Measurements from ENCODE around the gene KLHDC10.
"Not testable (repeated sequence)": the region's sequence is repeated elsewhere in the genome, so short reads cannot be mapped to it uniquely, and the experiment has no call there.

The KLHDC10 gene, protein sequence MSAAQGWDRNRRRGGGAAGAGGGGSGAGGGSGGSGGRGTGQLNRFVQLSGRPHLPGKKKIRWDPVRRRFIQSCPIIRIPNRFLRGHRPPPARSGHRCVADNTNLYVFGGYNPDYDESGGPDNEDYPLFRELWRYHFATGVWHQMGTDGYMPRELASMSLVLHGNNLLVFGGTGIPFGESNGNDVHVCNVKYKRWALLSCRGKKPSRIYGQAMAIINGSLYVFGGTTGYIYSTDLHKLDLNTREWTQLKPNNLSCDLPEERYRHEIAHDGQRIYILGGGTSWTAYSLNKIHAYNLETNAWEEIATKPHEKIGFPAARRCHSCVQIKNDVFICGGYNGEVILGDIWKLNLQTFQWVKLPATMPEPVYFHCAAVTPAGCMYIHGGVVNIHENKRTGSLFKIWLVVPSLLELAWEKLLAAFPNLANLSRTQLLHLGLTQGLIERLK

DNA sequence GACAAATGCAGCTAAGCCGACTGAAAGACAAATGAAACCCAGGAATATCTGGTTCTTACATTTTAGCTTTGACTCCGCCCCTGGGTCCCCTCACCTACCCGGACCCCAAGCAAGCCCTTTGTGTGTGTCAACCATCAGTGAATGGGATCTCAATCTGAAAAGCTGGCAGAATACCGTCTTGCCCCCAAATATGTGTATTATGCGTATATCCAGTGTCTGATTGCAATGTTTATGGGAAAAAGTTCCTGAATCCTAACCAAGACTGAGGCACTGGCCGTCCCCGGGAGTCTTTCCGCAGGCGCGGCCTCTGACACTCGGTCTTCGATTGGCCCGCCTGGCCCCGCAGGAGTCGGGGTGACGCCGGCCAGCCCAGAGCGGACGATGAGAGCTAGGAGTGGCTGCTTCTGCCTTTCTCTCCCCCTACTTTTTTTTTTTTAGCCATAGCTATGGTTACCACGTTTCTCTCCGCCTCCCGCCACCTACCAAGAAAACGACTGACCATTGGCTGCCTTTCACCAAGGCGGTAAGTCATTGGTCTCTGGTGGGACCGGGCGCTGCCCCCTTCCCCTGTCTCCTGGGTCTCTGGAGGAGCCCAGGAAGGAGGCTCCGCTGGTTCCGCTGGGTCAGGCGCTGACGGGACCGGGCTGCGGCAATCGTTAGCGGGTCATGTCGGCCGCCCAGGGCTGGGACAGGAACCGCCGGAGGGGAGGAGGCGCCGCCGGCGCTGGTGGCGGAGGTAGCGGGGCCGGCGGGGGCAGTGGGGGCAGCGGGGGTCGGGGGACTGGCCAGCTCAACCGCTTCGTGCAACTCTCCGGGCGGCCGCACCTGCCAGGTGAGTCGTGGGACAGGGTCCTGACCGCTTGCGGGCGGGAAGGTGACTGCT lies at the start of gene KLHDC10:
Gene KLHDC10, plus strand, starts transcription at position 557 of the 883 bp plus-strand sequence. Its CDS starts 110 bp downstream, at position 667.
- DNase-seq, result peak; percentile 99

DNA sequence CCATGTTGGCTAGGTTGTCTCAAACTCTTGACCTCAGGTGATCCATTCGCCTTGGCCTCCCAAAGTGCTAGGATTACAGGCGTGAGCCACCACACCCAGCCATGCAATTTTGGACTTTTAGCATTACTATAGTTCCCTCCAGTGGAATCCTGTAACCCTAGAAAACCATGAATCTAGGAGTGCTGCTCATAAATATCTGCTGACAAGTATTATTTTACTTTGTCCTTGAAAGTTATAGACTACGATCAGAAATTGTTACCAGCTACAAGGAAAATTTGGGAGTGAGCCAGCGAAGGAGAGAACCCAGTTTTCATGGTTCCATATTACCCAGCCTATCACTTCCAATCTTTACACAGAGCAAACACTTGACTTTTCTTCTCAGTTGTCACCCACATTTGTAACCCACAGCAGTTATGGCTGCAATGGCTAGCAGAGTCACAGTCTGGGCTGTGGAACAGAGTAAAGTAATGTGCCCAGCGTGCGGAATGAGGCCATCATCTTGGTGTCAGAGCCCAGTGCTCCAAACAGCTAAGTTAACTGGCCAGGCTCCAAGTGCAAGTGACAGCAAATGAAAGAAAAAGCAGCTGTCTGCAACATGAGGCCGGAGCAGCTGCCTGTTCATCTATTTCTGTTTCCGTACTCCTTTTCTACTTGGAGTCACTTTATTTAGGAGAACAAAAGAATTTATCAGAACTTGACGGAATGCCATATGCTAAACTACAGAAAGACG lies 49.1 kb upstream of the KLHDC10 start:
- no peak for DNase-seq

DNA sequence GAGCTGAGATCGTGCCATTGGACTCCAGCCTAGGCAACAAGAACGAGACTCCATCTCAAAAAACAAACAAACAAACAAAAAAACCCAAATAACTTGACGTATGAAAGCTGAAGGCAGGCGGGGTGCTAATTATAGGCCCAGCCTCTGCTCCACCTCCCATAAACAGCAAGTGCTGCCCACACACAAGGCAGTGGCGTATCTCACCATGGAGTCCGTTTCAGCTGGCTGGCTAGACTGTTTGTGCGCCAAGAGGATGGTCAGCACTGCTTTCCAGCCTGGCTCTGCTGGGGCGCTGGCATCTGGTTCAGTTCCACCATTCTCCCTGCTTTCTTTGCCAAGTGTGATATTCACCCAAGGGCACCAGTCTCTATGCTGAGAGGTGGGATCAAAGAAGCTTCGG lies 48.2 kb upstream of the KLHDC10 start:
- DNase-seq, result no peak

DNA sequence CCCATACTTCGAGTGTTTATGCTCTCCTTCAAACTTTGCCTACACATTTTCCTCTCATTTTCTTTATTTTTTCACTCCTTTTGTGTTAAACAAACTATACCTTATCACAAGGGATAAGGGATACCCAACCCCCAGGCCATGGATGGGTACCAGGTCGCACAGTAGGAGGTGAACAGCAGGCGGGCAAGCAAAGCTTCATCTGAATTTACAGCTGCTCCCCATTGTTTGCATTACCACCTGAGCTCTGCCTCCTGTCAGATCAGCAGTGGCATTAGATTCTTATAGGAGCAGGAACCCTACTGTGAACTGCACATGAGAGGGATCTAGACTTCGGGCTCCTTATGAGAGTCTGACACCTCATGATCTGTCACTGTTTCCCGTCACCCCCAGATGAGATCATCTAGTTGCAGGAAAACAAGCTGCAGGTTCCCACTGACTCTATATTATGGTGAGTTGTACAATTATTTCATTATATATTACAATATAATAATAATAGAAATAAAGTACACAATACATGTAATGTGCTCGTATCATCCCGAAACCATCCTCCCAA lies 47.6 kb upstream of the KLHDC10 start:
- DNase-seq, result no peak

DNA sequence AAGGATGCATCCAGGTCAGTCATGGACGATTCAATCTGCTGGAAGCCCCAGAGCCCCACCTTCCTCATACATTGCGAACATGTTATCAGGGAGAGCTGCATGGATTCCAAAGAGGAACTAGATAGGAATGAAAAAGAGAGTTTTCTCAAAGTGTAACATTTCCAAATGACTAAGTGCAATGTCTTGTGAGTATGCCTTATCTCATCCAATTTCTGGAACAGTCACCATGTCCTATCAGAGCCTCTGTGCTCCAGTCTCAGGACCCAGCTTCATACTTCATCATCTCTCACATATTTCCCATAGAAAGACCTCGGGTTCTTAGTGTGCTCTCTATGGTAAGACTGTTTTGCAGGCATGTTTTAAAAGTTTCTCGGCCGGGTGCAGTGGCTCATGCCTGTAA lies 45.9 kb upstream of the KLHDC10 start:
- no peak for DNase-seq

DNA sequence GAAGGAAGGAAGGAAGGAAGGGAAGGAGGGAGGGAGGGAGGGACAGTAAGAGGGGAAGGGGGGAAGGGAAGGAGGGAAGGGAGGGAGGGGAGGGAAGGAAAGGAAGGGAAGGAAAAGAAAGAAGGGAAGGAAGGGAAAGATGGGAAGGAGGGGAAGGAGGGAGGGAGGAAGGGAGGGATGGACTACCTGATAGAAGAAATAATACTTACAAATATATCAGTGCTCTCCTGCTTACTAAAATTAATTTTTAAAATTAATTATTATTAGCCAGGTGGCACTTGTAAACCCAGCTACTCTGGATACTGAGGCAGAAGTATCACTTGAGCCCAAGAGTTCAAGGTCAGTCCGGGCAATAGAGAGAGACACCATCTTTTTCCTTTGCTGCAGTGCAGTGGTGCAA lies 37.6 kb upstream of the KLHDC10 start:
- no peak for DNase-seq

DNA sequence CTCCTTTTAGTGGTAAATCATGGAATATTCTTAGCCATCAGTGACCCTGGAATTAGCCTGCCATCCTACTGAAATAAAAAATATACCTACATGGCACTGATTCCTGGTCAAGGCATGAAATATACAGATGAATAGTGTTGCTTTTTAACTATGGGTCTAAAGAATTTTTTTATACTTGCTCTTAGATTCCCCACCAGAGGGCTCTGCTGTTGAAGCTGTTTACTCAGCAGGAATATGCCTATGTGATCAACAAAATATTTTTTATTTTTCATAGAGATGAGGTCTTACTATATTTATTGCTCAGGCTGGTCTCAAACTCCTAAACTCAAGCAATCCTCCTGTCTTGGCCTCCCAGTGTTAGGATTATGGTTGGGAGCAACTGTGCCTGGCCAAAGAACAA lies 32.6 kb upstream of the KLHDC10 start:
- DNase-seq, result no peak

DNA sequence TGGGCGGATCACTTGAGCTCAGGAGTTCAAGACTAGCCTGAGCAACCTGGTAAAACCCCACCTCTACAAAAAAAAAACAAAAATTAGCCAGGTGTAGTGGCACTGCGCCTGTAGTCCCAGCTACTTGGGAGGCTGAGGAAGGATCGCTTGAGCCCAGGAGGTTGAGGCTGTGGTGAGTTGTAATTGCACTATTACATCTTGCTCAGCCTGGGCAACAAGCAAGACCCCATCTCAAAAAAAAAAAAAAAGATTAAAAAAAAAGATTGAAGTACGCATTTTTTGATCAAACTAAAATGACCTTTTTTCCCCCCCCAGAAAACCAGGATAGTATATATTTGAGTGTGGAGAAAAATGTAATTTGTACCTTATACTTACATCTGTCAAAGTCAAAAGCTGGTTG lies 29.8 kb upstream of the KLHDC10 start:
- DNase-seq, result no peak

DNA sequence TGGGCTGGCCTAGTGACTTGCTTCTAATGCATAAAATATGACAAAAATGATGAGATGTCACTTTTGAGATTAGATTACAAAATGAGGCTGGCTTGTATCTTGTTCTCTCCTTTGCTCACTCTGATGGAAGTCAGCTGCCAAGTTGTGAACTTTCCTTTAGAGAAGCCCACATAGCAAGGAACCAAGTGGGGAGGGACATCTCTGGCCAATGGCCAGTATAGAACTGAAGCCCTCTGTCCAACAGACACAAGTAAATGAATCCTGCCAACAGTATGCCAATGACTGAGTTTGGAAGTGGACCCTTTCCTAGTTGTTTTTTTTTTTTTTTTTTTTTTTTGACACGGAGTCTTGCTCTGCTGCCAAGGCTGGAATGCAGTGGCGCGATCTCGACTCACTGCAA lies 22.5 kb upstream of the KLHDC10 start:
- no peak for DNase-seq

DNA sequence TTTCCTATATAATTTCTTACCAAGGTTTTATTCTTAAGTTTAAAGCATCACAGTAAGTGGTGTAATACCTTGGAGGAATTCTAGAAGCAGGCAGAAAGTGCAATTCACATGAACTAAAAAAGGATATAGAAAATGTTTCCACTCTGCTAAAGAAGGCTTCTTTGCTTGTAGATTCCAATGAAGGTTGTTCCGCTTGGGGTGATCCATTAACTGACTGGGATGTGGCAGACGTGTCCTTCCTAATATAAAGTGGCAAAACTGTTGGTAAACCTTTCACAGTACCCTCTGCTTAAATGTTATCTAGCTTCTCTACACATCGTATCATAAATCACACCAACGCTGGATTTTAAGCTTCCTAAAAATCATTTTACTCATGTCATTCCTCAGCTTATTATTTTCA lies 21.4 kb upstream of the KLHDC10 start:
- no peak for DNase-seq

DNA sequence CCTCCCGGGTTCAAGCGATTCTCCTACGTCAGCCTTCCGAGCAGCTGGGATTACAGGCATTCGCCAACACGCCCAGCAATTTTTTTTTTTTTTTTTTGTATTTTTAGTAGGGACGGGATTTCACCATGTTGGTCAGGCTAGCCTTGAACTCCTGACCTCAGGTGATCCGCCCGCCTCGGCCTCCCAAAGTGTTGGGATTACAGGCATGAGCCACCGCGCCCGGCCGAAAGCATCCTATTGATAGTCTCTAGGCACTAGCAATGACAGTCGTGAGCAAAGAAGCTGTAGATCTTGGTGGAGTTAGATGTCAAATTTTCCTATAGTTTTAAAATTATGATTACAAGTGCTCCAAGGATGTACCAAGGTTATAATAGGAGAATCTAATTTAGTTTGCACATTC lies 18.1 kb upstream of the KLHDC10 start:
- not testable (repeated sequence) for DNase-seq

DNA sequence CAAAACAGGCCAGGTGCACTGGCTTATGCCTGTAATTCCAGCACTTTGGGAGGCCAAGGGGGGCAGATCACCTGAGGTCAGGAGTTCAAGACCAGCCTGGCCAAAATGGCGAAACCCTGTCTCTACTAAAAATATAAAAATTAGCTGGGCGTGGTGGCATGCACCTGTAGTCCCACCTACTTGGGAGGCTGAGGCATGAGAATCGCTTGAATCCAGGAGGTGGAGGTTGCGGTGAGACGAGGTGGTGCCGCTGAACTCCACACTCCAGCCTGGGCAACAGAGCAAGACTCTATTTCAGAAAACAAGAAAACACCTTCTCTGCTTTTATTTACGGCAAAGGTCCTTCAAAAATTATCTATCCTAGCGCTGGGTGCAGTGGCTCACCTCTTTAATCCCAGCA lies 15.1 kb upstream of the KLHDC10 start:
- DNase-seq, result not testable (repeated sequence)

DNA sequence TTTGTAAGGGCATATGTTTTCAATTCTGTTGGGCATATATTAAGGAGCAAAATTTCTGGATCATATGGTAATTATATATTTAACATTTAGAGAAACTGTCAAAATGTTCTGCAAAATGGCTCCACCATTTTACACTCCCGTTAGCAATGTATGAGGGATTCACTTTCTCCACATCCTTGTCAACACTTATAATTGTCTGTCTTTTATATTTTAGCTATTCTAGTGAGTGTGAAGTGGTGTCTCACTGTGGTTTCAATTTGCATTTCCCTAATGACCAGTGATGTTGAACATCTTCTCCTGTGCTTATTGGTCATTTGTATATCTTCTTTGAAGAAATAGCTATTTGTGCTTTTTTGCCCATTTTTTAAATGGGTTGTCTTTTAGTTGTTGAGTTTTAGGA lies 8.1 kb upstream of the KLHDC10 start:
- DNase-seq, result no peak

DNA sequence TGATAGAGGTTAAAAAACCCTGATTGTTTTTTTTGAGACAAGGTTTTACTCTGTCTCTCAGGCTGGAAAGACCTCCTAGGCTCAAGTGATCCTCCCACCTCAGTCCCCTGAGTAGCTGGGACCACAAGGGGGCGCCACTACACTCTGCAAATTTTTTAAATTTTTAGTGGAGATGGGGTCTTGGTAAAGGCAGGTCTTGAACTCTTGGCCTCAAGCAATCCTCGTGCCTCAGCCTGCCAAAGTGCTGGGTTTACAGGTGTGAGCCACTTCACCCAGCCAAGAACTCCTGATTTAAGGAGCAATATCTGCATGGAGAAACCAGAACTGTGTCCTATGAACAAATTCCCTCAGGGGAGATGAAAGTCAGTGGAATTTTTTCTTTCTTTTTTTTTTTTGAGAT lies 7.3 kb upstream of the KLHDC10 start:
- DNase-seq, result peak; percentile 37

DNA sequence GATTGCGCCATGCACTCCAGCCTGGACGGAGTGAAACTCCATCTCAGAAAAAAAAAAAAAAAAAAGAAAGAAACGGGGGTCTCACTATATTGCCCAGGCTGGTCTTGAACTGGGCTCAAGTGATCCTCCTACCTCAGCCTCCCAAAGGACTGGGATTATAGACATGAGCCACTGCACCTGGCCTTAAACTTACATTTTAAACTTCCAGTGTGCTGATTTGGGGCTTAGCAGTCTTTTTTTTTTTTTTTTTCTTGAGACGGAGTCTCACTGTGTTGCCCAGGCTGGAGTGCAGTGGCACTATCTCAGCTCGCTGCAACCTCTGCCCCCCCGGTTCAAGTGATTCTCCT lies 5.8 kb upstream of the KLHDC10 start:
- not testable (repeated sequence) for DNase-seq

DNA sequence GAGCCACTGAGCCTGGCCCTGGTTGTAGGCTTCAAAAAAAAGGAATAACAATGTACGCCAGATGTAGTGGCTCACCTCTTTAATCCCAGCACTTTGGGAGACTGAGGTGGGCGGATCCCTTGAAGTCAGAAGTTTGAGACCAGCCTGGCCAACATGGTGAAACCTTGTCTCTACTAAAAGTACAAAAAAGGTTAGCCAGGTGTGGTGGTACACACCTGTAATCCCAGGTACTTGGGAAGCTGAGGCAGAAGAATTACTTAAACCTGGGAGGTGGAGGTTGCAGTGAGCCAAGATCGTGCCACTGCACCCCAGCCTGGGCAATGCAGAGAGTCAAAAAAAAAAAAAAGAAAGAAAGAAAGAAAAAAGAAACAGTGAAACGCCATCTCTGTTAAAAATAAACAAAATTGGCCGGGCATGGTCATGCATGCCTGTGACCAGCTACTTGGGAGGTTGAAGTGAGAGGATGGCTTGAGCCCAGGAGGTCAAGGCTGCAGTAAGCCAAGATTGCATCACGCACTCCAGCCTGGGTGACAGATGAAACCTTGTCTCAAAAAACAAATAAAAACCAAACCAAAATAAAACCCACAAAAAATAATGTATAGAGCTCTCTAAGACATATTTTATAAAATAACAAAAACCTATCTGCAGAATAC lies 4.7 kb upstream of the KLHDC10 start:
- no peak for DNase-seq

DNA sequence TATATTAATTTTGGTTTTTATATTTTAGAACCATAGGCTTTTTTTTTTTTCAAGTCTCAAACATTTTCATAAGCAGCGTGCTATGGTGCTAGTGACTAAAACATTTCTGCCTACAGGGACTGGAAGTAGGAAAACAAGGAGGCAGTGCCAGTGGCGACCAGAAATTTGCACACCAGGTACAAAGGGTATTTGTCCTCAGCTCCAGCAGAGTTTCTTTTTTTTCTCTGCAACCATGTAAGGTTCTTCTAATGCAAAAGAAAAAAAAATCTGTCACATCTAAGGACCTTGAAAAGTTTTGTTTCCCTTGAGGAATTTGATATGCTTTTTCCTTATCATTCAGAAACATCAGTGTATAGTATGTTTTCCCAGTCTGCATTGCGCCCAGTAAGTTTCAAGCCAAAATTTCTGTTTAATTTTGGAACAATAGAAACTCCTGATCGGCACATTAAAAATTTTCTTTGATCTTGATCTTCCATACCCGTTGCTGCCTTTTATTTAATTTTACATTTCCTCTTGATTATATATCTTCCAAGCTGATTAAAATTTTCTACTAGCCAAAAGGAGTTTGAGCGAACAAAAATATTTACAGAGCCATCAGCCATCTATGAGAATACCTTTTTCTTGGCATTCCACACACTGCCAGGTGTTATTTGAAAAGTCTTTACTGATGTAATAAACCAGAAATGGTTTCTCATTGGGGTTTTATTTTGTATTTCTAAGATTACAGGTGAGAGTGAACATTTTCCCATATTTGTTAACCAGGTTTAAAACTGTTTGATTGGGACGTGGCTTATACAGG lies 956 bp upstream of the KLHDC10 start:
- DNase-seq, result no peak

DNA sequence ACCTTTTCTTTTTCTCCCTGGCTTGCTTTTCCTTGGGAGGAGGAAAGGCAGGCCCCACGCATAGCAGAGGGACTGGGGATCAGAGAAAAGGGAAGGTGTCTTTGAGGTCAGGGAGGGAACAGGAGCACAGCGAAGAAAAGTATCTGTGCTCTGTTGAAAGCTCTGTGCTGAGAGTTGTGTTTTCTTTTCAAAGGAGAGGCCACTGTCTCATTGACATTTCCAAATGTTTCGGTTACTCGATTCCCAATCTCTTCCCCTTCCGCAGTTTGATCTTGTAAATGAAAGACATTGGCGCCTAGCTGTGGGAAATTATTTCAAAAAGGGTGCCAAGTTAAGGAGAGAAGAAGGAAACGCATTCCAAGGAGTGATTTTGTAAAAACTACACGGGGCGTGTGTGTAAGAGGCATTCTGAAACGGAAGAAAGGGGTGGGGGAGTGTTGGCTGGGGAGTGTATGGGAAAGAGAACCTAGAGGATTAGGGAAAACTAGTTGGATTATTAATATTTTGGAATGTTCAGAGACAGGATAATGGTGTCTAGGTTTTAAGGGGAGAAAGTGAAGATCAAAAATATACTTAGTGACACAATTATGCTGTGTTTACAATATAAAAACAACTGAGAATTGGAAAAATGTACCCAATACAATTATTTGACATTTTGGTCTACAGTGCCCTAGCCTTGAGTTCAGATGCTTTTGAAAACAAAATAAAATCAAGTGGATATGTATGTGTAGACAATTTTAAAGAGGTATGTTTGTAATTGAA lies 708 bp downstream of the KLHDC10 start:
- no peak for DNase-seq

DNA sequence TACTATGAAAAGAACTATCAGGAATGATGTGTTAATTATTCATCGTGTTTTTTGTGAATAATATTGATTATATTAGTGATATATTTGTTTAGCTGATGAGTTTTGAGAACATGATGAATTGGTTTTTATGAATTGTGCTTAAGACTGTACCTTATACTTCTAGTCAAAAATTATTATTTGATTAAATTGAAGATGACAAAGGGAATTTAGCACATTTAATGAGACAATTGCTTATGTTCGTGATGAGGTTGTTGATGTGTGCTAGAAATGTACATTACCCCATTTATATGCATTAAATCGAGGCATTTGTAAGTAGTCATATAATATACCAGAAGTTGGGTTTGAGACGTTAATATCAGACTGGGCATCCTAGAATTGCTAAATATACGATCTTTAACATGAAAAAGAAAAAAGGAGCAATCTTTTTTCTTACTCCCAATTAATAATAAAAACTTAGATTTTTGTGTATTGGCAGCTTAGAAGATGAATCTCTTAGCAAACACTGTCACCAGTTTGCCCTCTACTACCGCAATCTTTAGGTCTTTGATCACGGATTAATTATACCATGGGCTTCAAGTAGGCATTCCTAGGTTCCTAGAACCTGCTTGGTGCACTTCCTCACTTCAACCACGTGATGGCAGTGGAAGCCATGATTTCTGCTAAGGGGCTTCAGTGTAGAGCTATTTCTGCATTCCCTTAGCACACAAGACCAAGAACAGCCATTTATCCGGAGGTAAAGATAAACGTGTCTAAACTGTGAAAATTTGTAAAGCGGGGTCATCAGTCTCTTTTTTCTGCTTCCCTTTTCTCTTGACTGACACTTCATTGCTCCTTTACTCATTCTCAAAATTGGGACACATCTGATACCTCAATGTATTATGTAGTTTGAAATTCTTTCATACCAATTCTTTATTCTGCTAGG lies 1.6 kb downstream of the KLHDC10 start:
- peak; percentile 88 for DNase-seq

All from NCI-H2171 treated with DMSO at 0.1 percent for 48 hours (cell line).